Fibroblast of villous mesenchyme (primary cell): ENCODE results near the gene JPH3. TPM values are rescaled to one million over a fixed set of nuclear protein-coding genes. Genes with fewer than 3 reads are reported as not detected.

Experiments
- DNase-seq: peaks from one replicate; pipeline ENCODE4 v3.0.0-alpha.2; 2010; ENCODE audit warnings: low read depth
- H3K4me3 ChIP-seq: 2 replicates; pipeline ENCODE4 v1.5.1; 2011; ENCODE audit warnings: low read depth, mild to moderate bottlenecking, low read length
- total RNA-seq: library from RNA; depleted of rRNA; stranded (reverse); fragments of >200 nt; gene quantifications from 2 replicates; pipeline ENCODE4 v1.2.3, GENCODE V29; 2012
- TF ChIP-seq, protein P1 (sequence below): IDR thresholded peaks from 2 replicates; pipeline ENCODE4 v1.5.1; 2012; ENCODE audit warnings: low read depth, mild to moderate bottlenecking, low read length; ENCODE audit not compliant: insufficient read depth

JPH3 gene
- total RNA-seq, 1 donor, result not detected

DNA sequence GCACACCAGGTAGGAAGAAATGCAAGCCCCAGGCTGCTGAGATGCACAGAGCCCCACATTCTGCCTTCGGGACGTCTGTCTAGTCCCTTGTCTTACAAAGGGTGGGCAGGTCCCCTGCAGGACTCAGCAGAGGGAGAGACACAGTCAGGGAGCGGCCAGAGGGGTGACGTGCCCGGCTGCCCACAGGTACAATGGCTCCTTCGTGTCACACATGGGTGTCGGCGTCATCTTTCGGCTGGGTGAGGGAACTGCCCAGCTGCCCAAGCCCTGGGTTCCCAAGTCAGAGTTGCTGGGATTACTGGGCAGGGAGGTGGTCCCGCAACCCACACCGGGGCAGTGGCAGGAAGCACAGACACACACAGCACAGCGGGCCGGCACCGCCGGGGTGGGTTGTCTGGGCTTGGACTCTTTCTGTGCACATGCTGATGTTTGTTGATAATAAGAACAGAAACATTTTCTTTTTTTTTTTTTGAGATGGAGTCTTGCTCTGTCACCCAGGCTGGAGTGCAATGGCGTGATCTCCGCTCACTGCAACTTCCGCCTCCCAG is 80.6 kb downstream of the JPH3 start:
- no peak for DNase-seq
- H3K4me3 ChIP-seq, result no peak overlapping the region
- TF ChIP-seq, protein P1, sequence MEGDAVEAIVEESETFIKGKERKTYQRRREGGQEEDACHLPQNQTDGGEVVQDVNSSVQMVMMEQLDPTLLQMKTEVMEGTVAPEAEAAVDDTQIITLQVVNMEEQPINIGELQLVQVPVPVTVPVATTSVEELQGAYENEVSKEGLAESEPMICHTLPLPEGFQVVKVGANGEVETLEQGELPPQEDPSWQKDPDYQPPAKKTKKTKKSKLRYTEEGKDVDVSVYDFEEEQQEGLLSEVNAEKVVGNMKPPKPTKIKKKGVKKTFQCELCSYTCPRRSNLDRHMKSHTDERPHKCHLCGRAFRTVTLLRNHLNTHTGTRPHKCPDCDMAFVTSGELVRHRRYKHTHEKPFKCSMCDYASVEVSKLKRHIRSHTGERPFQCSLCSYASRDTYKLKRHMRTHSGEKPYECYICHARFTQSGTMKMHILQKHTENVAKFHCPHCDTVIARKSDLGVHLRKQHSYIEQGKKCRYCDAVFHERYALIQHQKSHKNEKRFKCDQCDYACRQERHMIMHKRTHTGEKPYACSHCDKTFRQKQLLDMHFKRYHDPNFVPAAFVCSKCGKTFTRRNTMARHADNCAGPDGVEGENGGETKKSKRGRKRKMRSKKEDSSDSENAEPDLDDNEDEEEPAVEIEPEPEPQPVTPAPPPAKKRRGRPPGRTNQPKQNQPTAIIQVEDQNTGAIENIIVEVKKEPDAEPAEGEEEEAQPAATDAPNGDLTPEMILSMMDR, result no peak

DNA sequence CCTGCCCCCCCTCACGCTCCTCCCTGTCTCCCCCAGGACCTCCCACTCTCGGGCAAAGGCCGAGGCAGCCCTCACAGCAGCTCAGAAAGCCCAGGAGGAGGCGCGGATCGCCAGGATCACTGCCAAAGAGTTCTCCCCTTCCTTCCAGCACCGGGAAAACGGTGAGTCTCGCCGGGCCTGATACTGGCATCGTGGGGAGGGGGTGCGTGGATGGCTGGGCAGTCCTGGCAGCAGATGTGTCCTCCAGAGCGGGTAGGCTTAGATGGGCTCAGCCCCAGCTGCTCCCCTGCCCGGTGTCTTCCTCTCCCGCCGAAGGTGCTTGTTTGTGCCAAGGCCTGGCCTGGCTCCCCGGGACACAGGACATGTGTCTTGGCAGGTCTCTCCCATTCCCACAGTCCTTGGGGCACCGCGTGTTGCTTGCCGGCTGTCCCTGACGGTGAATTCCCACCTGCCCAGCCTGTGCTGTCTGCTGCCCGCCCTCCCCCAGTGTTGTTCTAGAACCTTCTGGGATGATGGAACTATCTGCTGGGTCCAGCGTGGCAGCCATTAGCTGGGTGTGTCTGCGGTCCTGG is 81.9 kb downstream of the JPH3 start:
- TF ChIP-seq, protein P1, result no peak
- DNase-seq, result no peak
- H3K4me3 ChIP-seq, result no peak overlapping the region

DNA sequence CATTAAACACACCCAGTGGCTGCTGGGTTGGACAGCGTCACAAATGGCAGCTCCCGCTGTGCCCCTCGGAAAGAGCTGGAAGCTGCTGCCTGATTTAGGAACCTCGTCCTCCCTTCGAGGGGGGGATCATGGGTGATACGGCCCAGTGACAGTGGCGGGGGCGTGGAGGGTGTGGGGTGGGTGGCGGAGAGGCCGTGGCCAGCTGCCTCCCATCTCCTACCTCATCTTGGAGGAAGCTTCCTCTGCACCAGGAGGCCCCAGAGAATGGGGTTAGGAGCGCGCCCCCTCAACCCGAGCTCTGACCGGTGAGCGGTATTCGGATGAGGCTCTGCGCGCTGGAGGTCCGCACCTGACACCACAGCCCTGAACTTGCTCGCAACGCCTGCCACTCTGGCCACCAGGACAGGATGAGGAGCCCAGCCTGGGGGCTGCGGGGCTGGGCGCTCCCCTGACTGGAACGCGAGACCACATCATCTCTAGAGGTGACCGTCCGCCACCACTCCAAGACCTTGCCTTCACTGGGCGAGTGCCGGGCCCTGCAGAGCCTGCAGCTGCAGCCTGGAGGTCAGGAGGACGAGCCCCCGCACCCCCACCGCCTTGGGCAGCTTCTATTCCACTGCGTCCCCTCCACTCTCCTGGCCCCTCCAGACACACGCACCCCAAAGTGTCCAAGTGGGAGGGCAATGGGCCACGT is 82.5 kb downstream of the JPH3 start:
- H3K4me3 ChIP-seq, result no peak overlapping the region
- TF ChIP-seq, protein P1, result no peak
- no peak for DNase-seq

DNA sequence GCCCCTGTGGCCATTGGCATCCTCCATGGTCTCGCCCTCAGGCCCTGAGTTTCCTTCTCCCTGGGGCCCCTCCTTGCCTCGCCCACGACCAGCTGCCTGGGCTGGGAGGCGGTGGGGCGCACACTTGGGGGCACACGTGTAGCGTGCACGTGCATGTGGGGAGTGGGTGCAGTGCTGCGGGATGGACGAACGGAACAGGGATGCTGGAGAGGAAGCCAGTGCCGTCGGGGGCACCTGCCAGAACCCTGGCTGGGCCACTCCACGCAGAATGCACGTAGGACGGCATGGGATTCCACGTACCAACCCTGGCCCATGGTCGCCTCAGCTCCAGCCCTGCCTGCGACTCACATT is 83.1 kb downstream of the JPH3 start:
- no peak overlapping the region for H3K4me3 ChIP-seq
- no peak for DNase-seq
- TF ChIP-seq, protein P1, result no peak

DNA sequence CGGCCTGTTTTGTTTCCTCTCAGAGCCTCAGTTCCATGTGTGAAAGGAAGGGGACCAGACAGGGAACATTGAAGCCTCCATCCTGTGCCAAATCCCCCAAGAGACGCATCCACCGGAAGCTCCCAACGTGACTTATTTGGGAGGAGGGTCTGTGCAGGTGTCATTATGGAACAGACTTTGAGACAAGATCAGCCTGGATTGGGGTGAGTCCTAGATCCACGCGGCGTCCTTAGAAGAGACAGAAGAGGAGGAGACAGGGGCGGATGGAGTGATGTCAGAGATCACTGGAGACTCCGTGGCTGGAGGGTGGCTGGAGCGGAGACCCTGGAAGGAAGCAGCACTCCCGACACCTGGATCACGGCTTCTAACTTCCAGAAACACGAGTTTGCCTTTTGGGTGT is 83.5 kb downstream of the JPH3 start:
- no peak overlapping the region for H3K4me3 ChIP-seq
- TF ChIP-seq, protein P1, result no peak
- DNase-seq, result no peak

DNA sequence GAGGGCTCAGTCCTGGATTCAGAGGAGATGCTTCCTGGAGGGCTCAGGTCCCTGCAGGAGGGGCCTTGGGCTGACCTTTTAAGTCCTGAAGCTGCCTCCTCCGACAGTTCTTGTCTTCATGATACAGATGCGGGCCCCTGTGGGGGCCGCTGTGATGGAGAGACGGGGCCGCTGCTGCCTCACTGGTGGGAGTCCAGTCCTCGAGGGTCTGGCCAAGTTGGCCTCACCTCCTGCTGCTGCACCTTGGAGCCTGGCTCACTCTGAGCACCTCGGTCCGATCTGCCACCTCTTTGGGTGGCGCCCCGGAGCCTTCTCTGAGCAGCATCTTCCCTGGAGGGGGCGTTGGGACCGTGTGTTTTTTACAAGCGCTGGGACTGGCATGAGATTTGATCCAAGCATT is 84.4 kb downstream of the JPH3 start:
- H3K4me3 ChIP-seq, result no peak overlapping the region
- TF ChIP-seq, protein P1, result no peak
- no peak for DNase-seq
